ENCODE measurements around the gene HDAC9. TPM values are rescaled to one million over a fixed set of nuclear protein-coding genes. Genes with fewer than 3 reads are reported as not detected.

The HDAC9 gene
- total and polyA plus RNA-seq, 12 donors: 2.6 to 23.1 (median 7.5) TPM

DNA sequence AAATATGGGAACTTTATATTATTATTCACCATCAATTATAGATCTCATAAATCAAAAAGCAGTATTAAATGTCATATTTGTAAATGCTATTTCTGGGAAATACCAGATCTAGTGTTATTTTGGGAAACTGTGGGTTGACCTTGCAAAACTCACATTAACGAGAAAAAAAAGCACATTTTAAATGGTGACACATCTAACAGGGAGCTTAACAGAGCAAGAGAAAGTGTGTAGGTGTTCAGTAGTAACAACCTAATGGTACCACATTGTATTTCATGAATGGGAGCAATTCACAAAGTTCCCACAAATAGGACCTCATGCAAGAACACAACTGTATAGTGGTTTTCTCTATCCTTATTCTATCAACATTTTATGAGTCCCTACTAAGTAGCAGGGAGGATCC lies 26.2 kb upstream of the HDAC9 start:
- intact Hi-C loops (cut with DNase I): no loop called here
- 29 to 37% (median 33%) methylated on average over 1 of the region's 1 CpG for WGBS, 4 donors
- no peaks in the 10 kb centered on the region for H3K9me3 ChIP-seq (replicated peaks in 1 of 3)
- no peak overlapping the region for H3K27ac ChIP-seq
- no peaks in the 10 kb centered on the region for H3K36me3 ChIP-seq (replicated peaks in 1 of 2)
- no peak for DNase-seq
- no peak for TF ChIP-seq POLR2A (IDR thresholded peaks at IDR 0.05)
- no peak for TF ChIP-seq CTCF (IDR thresholded peaks at IDR 0.05)
- H3K4me3 ChIP-seq: no peak overlapping the region
- H3K27me3 ChIP-seq: no peaks in the 10 kb centered on the region
- H3K4me1 ChIP-seq (replicated peaks in 1 of 2): no peaks in the 10 kb centered on the region

GRCh38 chr7:18471476-18472160 lies 23.9 kb upstream of the HDAC9 start:
- no peak for TF ChIP-seq POLR2A (IDR thresholded peaks at IDR 0.05)
- no peak for TF ChIP-seq CTCF (IDR thresholded peaks at IDR 0.05)
- Histone ChIP-seq H3K36me3 (replicated peaks in 1 of 2) (no peaks in the 10 kb centered on the region), H3K27ac (no peak overlapping the region), H3K4me1 (replicated peaks in 1 of 2) (no peaks in the 10 kb centered on the region), H3K27me3 (no peaks in the 10 kb centered on the region), H3K9me3 (replicated peaks in 1 of 3) (no peaks in the 10 kb centered on the region), H3K4me3 (no peak overlapping the region)
- no peak for DNase-seq
- intact Hi-C loops (cut with DNase I): no loop called here

GRCh38 chr7:18472161-18472483 lies 23.4 kb upstream of the HDAC9 start:
- TF ChIP-seq CTCF (IDR thresholded peaks at IDR 0.05) (no peak), POLR2A (IDR thresholded peaks at IDR 0.05) (no peak)
- no peaks in the 10 kb centered on the region for H3K9me3 ChIP-seq (replicated peaks in 1 of 3)
- no peaks in the 10 kb centered on the region for H3K4me1 ChIP-seq (replicated peaks in 1 of 2)
- WGBS, 4 donors: 80 to 91% (median 88%) methylated on average over 2 of the region's 2 CpGs
- no peaks in the 10 kb centered on the region for H3K27me3 ChIP-seq
- H3K4me3 ChIP-seq: no peak overlapping the region
- H3K27ac ChIP-seq: no peak overlapping the region
- H3K36me3 ChIP-seq (replicated peaks in 1 of 2): no peaks in the 10 kb centered on the region
- intact Hi-C loops (cut with DNase I): no loop called here
- DNase-seq: no peak

GRCh38 chr7:18473119-18473518 lies 22.4 kb upstream of the HDAC9 start:
- 85 to 92% (median 91%) methylated on average over 2 of the region's 2 CpGs for WGBS, 4 donors
- Histone ChIP-seq H3K4me3 (no peak overlapping the region), H3K27me3 (no peaks in the 10 kb centered on the region), H3K36me3 (replicated peaks in 1 of 2) (no peaks in the 10 kb centered on the region), H3K9me3 (replicated peaks in 1 of 3) (no peaks in the 10 kb centered on the region), H3K27ac (no peak overlapping the region), H3K4me1 (replicated peaks in 1 of 2) (no peaks in the 10 kb centered on the region)
- DNase-seq: no peak
- TF ChIP-seq POLR2A (IDR thresholded peaks at IDR 0.05) (no peak), CTCF (IDR thresholded peaks at IDR 0.05) (no peak)
- intact Hi-C loops (cut with DNase I): no loop called here

Data from adrenal gland (tissue), 12 donors.